H1 (cell line): ENCODE measurements around the gene FAU. TPM values are rescaled to one million over a fixed set of nuclear protein-coding genes. Genes with fewer than 3 reads are reported as not detected.

Source experiments
- CHD7 ChIP-seq: fragments of 300-600 bp; sonication (generic); IDR thresholded peaks from 2 replicates; pipeline ENCODE4 v1.7.1; 2012; ENCODE audit warnings: low read length, moderate library complexity, mild to moderate bottlenecking, inconsistent platforms; ENCODE audit not compliant: insufficient replicate concordance
- polyA plus RNA-seq, 7 experiments: library from polyadenylated mRNA; depleted of rRNA in 3 of 7; stranded (reverse) in 5 of 7; unstranded in 2 of 7; fragments of >200 nt in 5 of 7; fragments of 200-250 nt in 2 of 7; gene quantifications; 1 replicate in 5 of 7; 2 replicates in 1 of 7; 4 replicates in 1 of 7; pipeline versions ENCODE4 v1.2.1 to v1.2.3, GENCODE V29; 2011 to 2013; ENCODE audit warnings: missing spikeins in 2 of 7, mixed read lengths in 2 of 7
- total RNA-seq: library from RNA; stranded (reverse); fragmentation: NEBNext Ultra II Directional; extraction: Animal tissue kit (Norgen Biotek cat#: 25700); gene quantifications from 2 replicates; pipeline ENCODE4 v1.2.1, GENCODE V29; 2021

Gene FAU
- total and polyA plus RNA-seq, 2 of the 8 experiments (the other 6 are each of a cell fraction or from before 2014, with no cell fraction given), result 826 to 896 TPM

GRCh38 chr11:65136515-65137096 lies 14.7 kb upstream of the FAU start (continued):
- no peak for TF ChIP-seq CHD7
